Mucosa of descending colon (tissue), 3 donors: ENCODE data around the gene PHETA2. TPM values are rescaled to one million over a fixed set of nuclear protein-coding genes. Genes with fewer than 3 reads are reported as not detected.
"Not testable (repeated sequence)": the region's sequence is repeated elsewhere in the genome, so short reads cannot be mapped to it uniquely, and the experiment has no call there.

Experiments
- ATAC-seq: fragments of 200-7000 bp; cut with Tn5 transposase; one replicate; pipeline ENCODE4 v1.9.1; 2020; ENCODE audit warnings: mild to moderate bottlenecking, moderate library complexity
- DNase-seq, 3 donors: peaks; one replicate each; pipeline ENCODE4 v3.0.0-alpha.2; 2020
- H3K36me3 ChIP-seq: fragments of 200-600 bp; one replicate; pipeline ENCODE4 v1.8.0; 2021; ENCODE audit warnings: low read depth, mild to moderate bottlenecking
- H3K4me1 ChIP-seq: fragments of 200-600 bp; one replicate; pipeline ENCODE4 v1.8.0; 2021; ENCODE audit warnings: low read depth, mild to moderate bottlenecking
- H3K4me3 ChIP-seq: fragments of 200-600 bp; one replicate; pipeline ENCODE4 v1.8.0; 2021; ENCODE audit warnings: mild to moderate bottlenecking
- H3K9me3 ChIP-seq: fragments of 200-600 bp; one replicate; pipeline ENCODE4 v1.8.0; 2021; ENCODE audit warnings: mild to moderate bottlenecking
- CTCF ChIP-seq: fragments of 200-600 bp; IDR thresholded peaks from one replicate; pipeline ENCODE4 v1.8.0; 2022; ENCODE audit warnings: antibody characterized with exemption, mild to moderate bottlenecking
- intact Hi-C, 2 donors: fragments of 100-400 bp; cut with DNase I in 1 of 2; cut with micrococcal nuclease in 1 of 2; formaldehyde crosslinking; loops; one replicate each; pipeline versions ENCODE4 v1.11.0 to v1.11.1; 2022; cut with DNase I, micrococcal nuclease
- total RNA-seq, 3 donors: library from RNA; stranded (reverse); fragmentation: NEBNext Ultra II Directional in 2 of 3; extraction: Animal tissue kit (Norgen Biotek cat#: 25700) in 2 of 3; gene quantifications; one replicate each; pipeline versions ENCODE4 v1.2.1 to v1.2.4, GENCODE V29; 2021 to 2023
- donor health status: DM: no; HTN: no; CAD: no; lungs with moderate emphysema.
- donor health status: DM: no; HTN: no; CAD: no.
- donor health status: DM: no; HTN: yes; CAD: no.

PHETA2 gene
- total RNA-seq, 3 donors from 2014 or later: 13.0 to 15.7 (median 13.5) TPM

- no peak for DNase-seq
- peaks cover 44% of the 10 kb centered on the region for H3K9me3 ChIP-seq
- H3K4me1 ChIP-seq: no peaks in the 10 kb centered on the region
- intact Hi-C loops: no loop called here
- TF ChIP-seq CTCF: no peak
- H3K36me3 ChIP-seq: no peaks in the 10 kb centered on the region
- H3K4me3 ChIP-seq: no peak overlapping the region
- no peak for ATAC-seq
Measured at GRCh38 chr22:42101199-42101598, 27.2 kb downstream of the PHETA2 start.

GRCh38 chr22:42104332-42104860 lies 30.3 kb downstream of the PHETA2 start:
- H3K4me3 ChIP-seq, H3K36me3 ChIP-seq, H3K4me1 ChIP-seq, DNase-seq, ATAC-seq, intact Hi-C loops: not testable (repeated sequence)
- peaks cover 44% of the 10 kb centered on the region for H3K9me3 ChIP-seq

- intact Hi-C loops: no loop called here
- Histone ChIP-seq H3K4me1 (no peaks in the 10 kb centered on the region), H3K9me3 (peaks cover 15% of the 10 kb centered on the region), H3K36me3 (no peaks in the 10 kb centered on the region), H3K4me3 (no peak overlapping the region)
- ATAC-seq (no peak), DNase-seq (no peak)
- TF ChIP-seq CTCF: no peak
Measured at GRCh38 chr22:42108848-42109247, 34.8 kb downstream of the PHETA2 start.

GRCh38 chr22:42111798-42112197 lies 37.8 kb downstream of the PHETA2 start:
- no peak for ATAC-seq
- intact Hi-C loops: no loop called here
- H3K9me3 ChIP-seq: peaks cover 14% of the 10 kb centered on the region
- H3K36me3 ChIP-seq: no peaks in the 10 kb centered on the region
- no peak for DNase-seq
- no peak for TF ChIP-seq CTCF
- H3K4me3 ChIP-seq: no peak overlapping the region
- H3K4me1 ChIP-seq: no peaks in the 10 kb centered on the region

GRCh38 chr22:42112793-42113192 lies 38.7 kb downstream of the PHETA2 start:
- peaks cover 14% of the 10 kb centered on the region for H3K9me3 ChIP-seq
- ATAC-seq, intact Hi-C loops, H3K4me1 ChIP-seq, H3K36me3 ChIP-seq, H3K4me3 ChIP-seq, DNase-seq: not testable (repeated sequence)

GRCh38 chr22:42114721-42115120 lies 40.7 kb downstream of the PHETA2 start:
- no peak for DNase-seq
- H3K4me1 ChIP-seq: no peaks in the 10 kb centered on the region
- no peak for ATAC-seq
- peaks cover 14% of the 10 kb centered on the region for H3K9me3 ChIP-seq
- no peak overlapping the region for H3K4me3 ChIP-seq
- no peak for TF ChIP-seq CTCF
- H3K36me3 ChIP-seq: no peaks in the 10 kb centered on the region
- intact Hi-C loops: no loop called here

- H3K9me3 ChIP-seq: peaks cover 14% of the 10 kb centered on the region
- H3K4me3 ChIP-seq, ATAC-seq, intact Hi-C loops, DNase-seq, H3K36me3 ChIP-seq, H3K4me1 ChIP-seq: not testable (repeated sequence)
Measured at GRCh38 chr22:42115420-42115830, 41.4 kb downstream of the PHETA2 start.
